CD8-positive, alpha-beta memory T cell (primary cell): ENCODE measurements around the gene TUBGCP3. TPM values are rescaled to one million over a fixed set of nuclear protein-coding genes. Genes with fewer than 3 reads are reported as not detected.

Source experiments
- CTCF ChIA-PET: fragments of 350-600 bp; sonication (Branson Sonifier 250); formaldehyde crosslinking; loops from one replicate; lab custom pipeline; 2021; ENCODE audit warnings: antibody characterized with exemption; lab: Charles Lee
- POLR2A ChIA-PET: fragments of 350-600 bp; sonication (Branson Sonifier 250); formaldehyde crosslinking; loops from one replicate; lab custom pipeline; 2021; ENCODE audit warnings: antibody characterized with exemption; lab: Charles Lee
- DNase-seq, 5 donors: peaks; one replicate each; pipeline versions ENCODE4 v3.0.0 to v3.0.0-alpha.2; 2020 to 2022; ENCODE audit warnings: mixed read lengths in 1 of 5
- H3K27ac ChIP-seq: one replicate; pipeline ENCODE4 v1.7.0; 2013; ENCODE audit warnings: low read depth, mild to moderate bottlenecking, low read length, moderate library complexity
- H3K27me3 ChIP-seq: 2 replicates; pipeline ENCODE4 v1.7.0; 2013; ENCODE audit warnings: low read length, mild to moderate bottlenecking; ENCODE audit not compliant: insufficient read depth, poor library complexity, severe bottlenecking
- H3K36me3 ChIP-seq: 2 replicates; pipeline ENCODE4 v1.7.0; 2013; ENCODE audit warnings: mild to moderate bottlenecking, low read length, moderate library complexity; ENCODE audit not compliant: insufficient read depth
- H3K4me1 ChIP-seq: 2 replicates; pipeline ENCODE4 v1.7.0; 2013; ENCODE audit warnings: mild to moderate bottlenecking, low read length, moderate library complexity; ENCODE audit not compliant: insufficient read depth
- H3K4me3 ChIP-seq: 2 replicates; pipeline ENCODE4 v1.7.0; 2013; ENCODE audit warnings: mild to moderate bottlenecking, low read length
- H3K9me3 ChIP-seq: 2 replicates; pipeline ENCODE4 v1.7.0; 2013; ENCODE audit warnings: mild to moderate bottlenecking, low read length
- H3K27ac Mint-ChIP-seq, 8 donors: one replicate each; pipeline ENCODE4 v1.8.0; 2020 to 2021; ENCODE audit warnings: mixed read lengths in 8 of 8, mild to moderate bottlenecking in 6 of 8, inconsistent platforms in 3 of 8, moderate library complexity in 3 of 8
- H3K27me3 Mint-ChIP-seq, 2 donors: one replicate each; pipeline ENCODE4 v1.8.0; 2020 to 2021; ENCODE audit warnings: mixed read lengths in 2 of 2, mild to moderate bottlenecking in 1 of 2, moderate library complexity in 1 of 2
- H3K36me3 Mint-ChIP-seq, 3 donors: one replicate each; pipeline ENCODE4 v1.8.0; 2020 to 2021; ENCODE audit warnings: mixed read lengths in 3 of 3, inconsistent platforms in 1 of 3, mild to moderate bottlenecking in 1 of 3
- H3K4me1 Mint-ChIP-seq, 3 donors: one replicate each; pipeline ENCODE4 v1.8.0; 2020 to 2021; ENCODE audit warnings: mixed read lengths in 3 of 3, inconsistent platforms in 1 of 3, mild to moderate bottlenecking in 1 of 3
- H3K4me3 Mint-ChIP-seq, 7 donors: one replicate each; pipeline ENCODE4 v1.8.0; 2020 to 2021; ENCODE audit warnings: mixed read lengths in 7 of 7, mild to moderate bottlenecking in 6 of 7, moderate library complexity in 4 of 7, inconsistent platforms in 2 of 7
- H3K9me3 Mint-ChIP-seq, 5 donors: one replicate each; pipeline ENCODE4 v1.8.0; 2020 to 2022; ENCODE audit warnings: mixed read lengths in 5 of 5, mild to moderate bottlenecking in 3 of 5, moderate library complexity in 2 of 5, inconsistent platforms in 1 of 5
- polyA plus RNA-seq: library from polyadenylated mRNA; unstranded; fragments of 300-500 nt; fragmentation: Illumina TruSeq; gene quantifications from one replicate; pipeline ENCODE4 v1.2.3, GENCODE V29; 2021
- total RNA-seq, 2 experiments: library from RNA; stranded (reverse); gene quantifications; one replicate each; pipeline ENCODE4 v1.2.3, GENCODE V29; 2021

The TUBGCP3 gene
- total and polyA plus RNA-seq, 3 experiments from 2014 or later, result 16.8 to 47.0 (median 45.8) TPM

DNA sequence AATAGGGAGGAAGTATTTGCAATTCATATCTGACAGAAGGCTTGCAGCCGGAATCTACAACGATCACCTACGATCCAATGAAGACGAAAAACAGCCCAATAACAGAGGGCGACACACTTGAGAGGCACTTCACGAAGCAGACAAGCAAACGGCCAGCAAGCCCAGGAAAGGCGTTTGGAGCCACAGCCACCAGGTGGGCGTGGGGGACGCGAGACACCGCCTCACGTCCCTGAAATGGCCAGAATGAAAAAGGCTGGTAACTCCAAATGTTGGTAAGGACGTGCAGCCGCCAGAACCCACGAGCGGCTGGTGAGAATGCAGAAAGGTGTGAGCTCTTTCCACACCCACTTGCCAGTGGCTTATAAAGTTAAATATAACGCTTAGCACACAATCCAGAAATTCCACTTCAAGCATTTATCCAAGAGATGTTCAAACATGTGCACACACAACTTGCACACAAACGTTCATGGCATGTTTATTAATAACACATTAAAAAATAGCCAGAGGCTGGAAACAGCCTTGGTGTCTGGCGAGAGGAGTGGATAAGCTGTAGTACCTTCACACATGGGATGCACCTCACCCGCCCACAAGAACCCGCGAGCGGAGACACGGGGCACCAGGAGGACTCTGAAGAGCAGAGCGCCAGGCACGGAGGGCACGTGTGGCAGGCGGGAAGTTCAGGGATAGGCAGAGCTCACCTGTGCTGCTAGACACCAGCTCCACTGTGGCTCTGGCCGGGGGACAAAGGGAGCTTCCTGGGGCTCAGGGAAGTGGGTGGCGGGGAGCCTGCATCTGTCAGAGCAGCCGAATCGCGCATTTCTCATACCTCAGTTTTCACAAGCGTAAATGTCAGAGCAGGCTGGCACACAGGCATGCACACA, 122.5 kb downstream of the TUBGCP3 start:
- H3K4me1 ChIP-seq, result no peaks in the 10 kb centered on the region
- H3K27ac ChIP-seq, result no peak overlapping the region
- peaks cover 0 to 10% (median 6%) of the 10 kb centered on the region in 5 donors for H3K9me3 Mint-ChIP-seq
- H3K36me3 ChIP-seq, result no peaks in the 10 kb centered on the region
- peaks cover 0 to 8% (median 0%) of the 10 kb centered on the region in 3 donors for H3K36me3 Mint-ChIP-seq
- ChIA-PET CTCF (no interaction called here), POLR2A (no interaction called here)
- H3K27ac Mint-ChIP-seq, result no peak overlapping the region
- DNase-seq, result no peak
- peaks cover 4 to 8% of the 10 kb centered on the region in 2 donors for H3K27me3 Mint-ChIP-seq
- no peaks in the 10 kb centered on the region for H3K4me1 Mint-ChIP-seq
- no peaks in the 10 kb centered on the region for H3K27me3 ChIP-seq
- H3K9me3 ChIP-seq, result no peaks in the 10 kb centered on the region
- H3K4me3 ChIP-seq, result no peak overlapping the region
- H3K4me3 Mint-ChIP-seq, result no peak overlapping the region

DNA sequence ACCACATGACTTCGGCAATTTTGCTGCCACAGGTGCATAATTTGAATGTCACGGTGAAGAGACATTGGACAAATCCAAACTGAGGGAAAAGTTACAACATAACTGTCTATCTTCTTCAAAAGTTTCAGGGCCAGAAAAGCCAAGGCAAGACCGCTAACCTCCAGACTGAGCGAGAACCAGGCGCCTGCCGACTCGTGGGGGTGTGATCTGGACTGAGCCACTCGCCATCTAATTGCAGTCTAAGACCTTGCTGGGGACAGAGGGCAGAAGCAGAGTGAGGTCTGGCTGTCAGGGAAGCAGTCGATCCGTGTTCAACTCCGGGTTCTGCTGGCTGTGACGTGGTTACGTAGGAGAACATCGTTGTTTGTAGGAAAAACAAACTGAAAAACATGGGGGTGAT, 123.2 kb downstream of the TUBGCP3 start:
- no peak overlapping the region for H3K4me3 ChIP-seq
- H3K27ac ChIP-seq, result no peak overlapping the region
- Mint-ChIP-seq H3K27ac (peak overlapping the region in 1 of 8 donors; percentile 40), H3K27me3 (peaks cover 4 to 12% of the 10 kb centered on the region in 2 donors), H3K9me3 (peaks cover 0 to 10% (median 6%) of the 10 kb centered on the region in 5 donors), H3K36me3 (peaks cover 0 to 8% (median 0%) of the 10 kb centered on the region in 3 donors), H3K4me1 (no peaks in the 10 kb centered on the region), H3K4me3 (no peak overlapping the region)
- ChIA-PET POLR2A (no interaction called here), CTCF (no interaction called here)
- H3K4me1 ChIP-seq, result no peaks in the 10 kb centered on the region
- H3K9me3 ChIP-seq, result no peaks in the 10 kb centered on the region
- no peaks in the 10 kb centered on the region for H3K36me3 ChIP-seq
- H3K27me3 ChIP-seq, result no peaks in the 10 kb centered on the region
- DNase-seq, result no peak

DNA sequence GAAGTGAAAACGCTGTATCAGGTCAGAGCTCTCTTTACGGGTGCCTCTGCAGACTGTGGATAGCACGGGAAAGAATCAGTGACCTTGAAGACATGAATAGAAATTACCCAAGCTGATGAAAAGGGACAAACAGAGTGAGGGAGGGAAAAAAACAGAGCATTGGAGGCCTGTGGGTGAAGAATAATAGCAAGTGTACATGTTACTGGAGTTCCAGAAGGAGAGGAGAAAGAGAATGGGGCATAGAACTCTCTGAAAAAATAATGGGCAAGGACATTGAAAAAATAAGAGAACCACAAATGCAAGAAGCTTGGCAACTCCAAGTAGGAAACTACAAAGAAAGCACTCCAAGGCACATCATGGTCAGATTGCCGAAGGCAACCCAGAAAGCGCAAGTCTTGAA, 125.5 kb downstream of the TUBGCP3 start:
- POLR2A ChIA-PET, result no interaction called here
- peaks cover 0 to 16% (median 13%) of the 10 kb centered on the region in 5 donors for H3K9me3 Mint-ChIP-seq
- H3K4me3 Mint-ChIP-seq, result no peak overlapping the region
- no peaks in the 10 kb centered on the region for H3K4me1 Mint-ChIP-seq
- H3K36me3 ChIP-seq, result no peaks in the 10 kb centered on the region
- H3K4me3 ChIP-seq, result no peak overlapping the region
- CTCF ChIA-PET, result no interaction called here
- peaks cover 4 to 13% of the 10 kb centered on the region in 2 donors for H3K27me3 Mint-ChIP-seq
- no peak for DNase-seq
- H3K36me3 Mint-ChIP-seq, result peaks cover 0 to 8% (median 0%) of the 10 kb centered on the region in 3 donors
- H3K27me3 ChIP-seq, result no peaks in the 10 kb centered on the region
- H3K9me3 ChIP-seq, result no peaks in the 10 kb centered on the region
- H3K27ac Mint-ChIP-seq, result no peak overlapping the region
- H3K27ac ChIP-seq, result no peak overlapping the region
- H3K4me1 ChIP-seq, result no peaks in the 10 kb centered on the region

DNA sequence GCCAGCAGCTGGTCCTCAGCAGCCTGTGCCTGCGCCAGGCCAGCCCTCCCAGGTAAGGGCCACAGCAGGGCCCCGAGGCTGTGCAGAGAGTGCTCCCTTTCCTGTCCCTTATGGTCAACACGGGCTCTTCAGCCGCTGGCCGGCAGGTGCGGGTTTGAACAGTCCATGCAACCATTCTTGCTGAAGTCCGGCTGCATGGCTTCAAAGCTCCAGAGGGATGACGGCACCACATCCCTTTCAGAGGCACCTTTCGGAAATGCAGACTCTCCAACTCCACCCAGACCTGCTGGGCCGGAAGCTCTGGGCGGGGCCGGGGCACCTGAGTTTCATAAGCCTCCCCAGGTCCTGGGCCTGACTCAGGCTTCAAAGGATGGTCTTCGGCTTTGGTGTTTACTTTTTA, 130.5 kb downstream of the TUBGCP3 start:
- Mint-ChIP-seq H3K9me3 (peaks cover 0 to 14% (median 11%) of the 10 kb centered on the region in 5 donors), H3K4me3 (no peak overlapping the region), H3K36me3 (peaks cover 0 to 6% (median 0%) of the 10 kb centered on the region in 3 donors), H3K4me1 (no peaks in the 10 kb centered on the region), H3K27ac (no peak overlapping the region), H3K27me3 (peaks cover 8 to 13% of the 10 kb centered on the region in 2 donors)
- H3K4me3 ChIP-seq, result no peak overlapping the region
- no peaks in the 10 kb centered on the region for H3K4me1 ChIP-seq
- CTCF ChIA-PET, result no interaction called here
- H3K27ac ChIP-seq, result no peak overlapping the region
- POLR2A ChIA-PET, result no interaction called here
- DNase-seq, result no peak
- H3K9me3 ChIP-seq, result no peaks in the 10 kb centered on the region
- no peaks in the 10 kb centered on the region for H3K27me3 ChIP-seq
- H3K36me3 ChIP-seq, result no peaks in the 10 kb centered on the region

DNA sequence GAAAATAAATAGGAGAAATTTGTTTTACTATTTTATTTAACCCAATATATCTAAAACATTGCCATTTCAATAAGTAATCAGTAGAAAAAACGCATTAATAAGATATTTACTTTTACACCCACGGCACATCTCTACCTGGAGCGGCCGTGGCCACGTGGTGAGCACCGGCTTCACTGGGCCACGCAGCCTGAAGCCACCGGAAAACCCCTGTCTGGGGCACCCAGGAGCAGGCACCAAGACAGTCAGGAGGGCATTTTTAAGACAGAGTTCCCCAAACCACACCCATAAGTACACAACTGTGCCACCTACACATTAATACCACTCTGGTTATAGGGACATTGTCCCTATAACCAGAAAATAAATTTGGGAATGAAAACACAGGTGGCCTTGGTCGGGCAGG, 130.9 kb downstream of the TUBGCP3 start:
- Histone ChIP-seq H3K9me3 (no peaks in the 10 kb centered on the region), H3K27ac (no peak overlapping the region), H3K4me1 (no peaks in the 10 kb centered on the region), H3K36me3 (no peaks in the 10 kb centered on the region), H3K4me3 (no peak overlapping the region), H3K27me3 (no peaks in the 10 kb centered on the region)
- CTCF ChIA-PET, result no interaction called here
- no peak for DNase-seq
- no peak overlapping the region for H3K4me3 Mint-ChIP-seq
- POLR2A ChIA-PET, result no interaction called here
- H3K9me3 Mint-ChIP-seq, result peaks cover 0 to 10% (median 8%) of the 10 kb centered on the region in 5 donors
- H3K27ac Mint-ChIP-seq, result no peak overlapping the region
- H3K27me3 Mint-ChIP-seq, result peaks cover 7 to 9% of the 10 kb centered on the region in 2 donors
- H3K4me1 Mint-ChIP-seq, result no peaks in the 10 kb centered on the region
- H3K36me3 Mint-ChIP-seq, result peaks cover 0 to 2% (median 0%) of the 10 kb centered on the region in 3 donors

DNA sequence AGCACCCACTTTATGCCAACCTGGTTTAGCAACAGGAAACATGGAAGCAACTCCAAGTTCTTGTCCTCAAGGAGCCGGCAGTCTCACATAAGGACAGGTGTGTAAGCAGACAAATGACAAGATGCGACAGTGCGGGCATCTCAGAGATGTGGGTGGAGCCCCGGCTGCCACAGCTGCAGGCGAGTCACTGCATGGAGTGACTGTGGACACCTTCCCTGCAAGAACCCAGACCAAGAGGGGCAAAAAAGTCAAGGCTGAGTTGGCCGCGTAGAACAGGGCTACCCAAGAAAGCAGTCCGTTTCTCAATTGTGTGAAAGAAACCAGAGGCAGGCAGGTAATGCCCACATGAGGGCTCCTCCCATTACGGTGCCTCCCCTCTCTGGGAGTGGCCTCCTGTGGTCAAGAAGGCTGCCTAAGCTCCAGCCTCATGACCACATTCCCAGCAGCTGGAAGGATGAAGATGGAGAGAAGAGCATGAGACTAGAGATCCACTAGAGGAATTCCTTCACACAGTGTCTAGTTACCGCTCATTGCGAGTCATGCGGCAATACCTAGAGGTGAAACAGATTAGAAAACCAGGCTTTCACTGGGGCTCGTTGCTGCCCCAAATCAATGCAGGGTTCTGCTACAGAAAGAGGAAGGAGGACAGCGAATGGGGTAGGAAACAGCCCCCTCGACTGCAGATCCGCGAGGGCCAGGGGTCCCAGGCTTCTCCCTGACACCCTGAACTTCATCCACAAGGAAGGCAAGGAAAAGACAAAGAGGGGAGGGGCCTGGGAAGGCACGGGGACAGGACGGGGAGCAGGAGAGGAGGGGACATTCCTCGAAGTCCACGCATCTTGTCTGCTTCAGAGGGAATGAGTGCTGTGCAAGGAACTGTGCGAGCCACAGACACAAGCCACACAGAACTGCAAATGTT, 131.6 kb downstream of the TUBGCP3 start:
- Mint-ChIP-seq H3K36me3 (no peaks in the 10 kb centered on the region), H3K4me1 (no peaks in the 10 kb centered on the region), H3K27me3 (peaks cover 5 to 7% of the 10 kb centered on the region in 2 donors), H3K4me3 (no peak overlapping the region), H3K9me3 (peaks cover 0 to 10% (median 6%) of the 10 kb centered on the region in 5 donors), H3K27ac (no peak overlapping the region)
- Histone ChIP-seq H3K27ac (no peak overlapping the region), H3K36me3 (no peaks in the 10 kb centered on the region), H3K27me3 (no peaks in the 10 kb centered on the region), H3K9me3 (no peaks in the 10 kb centered on the region), H3K4me1 (no peaks in the 10 kb centered on the region), H3K4me3 (no peak overlapping the region)
- ChIA-PET CTCF (no interaction called here), POLR2A (no interaction called here)
- DNase-seq, result no peak

DNA sequence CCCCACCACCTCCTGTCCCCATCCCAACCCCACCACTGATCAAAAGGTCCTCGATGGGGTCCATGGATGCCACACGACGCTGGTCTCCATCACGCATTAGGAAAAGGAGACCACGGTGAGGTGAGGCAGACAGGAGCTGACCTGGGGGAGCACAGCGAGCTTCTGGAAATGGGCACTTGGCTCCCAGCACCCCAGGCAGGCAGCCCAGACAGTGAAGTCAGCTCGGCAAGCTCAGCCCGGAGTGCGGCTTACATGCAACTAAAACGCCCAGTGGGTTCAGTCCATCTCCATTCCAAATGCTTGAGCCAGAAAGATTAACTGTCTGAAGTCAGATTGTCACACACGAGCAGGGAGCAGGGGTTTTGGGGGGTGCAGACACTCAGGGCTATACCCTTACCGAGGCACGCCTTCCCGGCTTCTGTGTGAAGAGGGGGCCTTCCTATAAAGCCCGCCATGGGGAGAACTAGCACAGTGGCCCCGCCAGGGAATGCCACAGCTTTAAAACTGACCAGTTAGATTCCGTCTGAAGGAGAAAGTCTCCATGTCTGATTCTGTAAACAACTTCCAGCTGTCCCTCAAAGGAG, 132.4 kb downstream of the TUBGCP3 start:
- Mint-ChIP-seq H3K36me3 (no peaks in the 10 kb centered on the region), H3K27ac (no peak overlapping the region), H3K4me1 (no peaks in the 10 kb centered on the region), H3K27me3 (peaks cover 5% of the 10 kb centered on the region in 2 donors), H3K4me3 (no peak overlapping the region), H3K9me3 (peaks cover 0 to 10% (median 6%) of the 10 kb centered on the region in 5 donors)
- Histone ChIP-seq H3K36me3 (no peaks in the 10 kb centered on the region), H3K4me3 (no peak overlapping the region), H3K9me3 (no peaks in the 10 kb centered on the region), H3K27me3 (no peaks in the 10 kb centered on the region), H3K4me1 (no peaks in the 10 kb centered on the region), H3K27ac (no peak overlapping the region)
- ChIA-PET POLR2A (no interaction called here), CTCF (no interaction called here)
- no peak for DNase-seq
